ENCODE measurements around the gene FAXC. TPM values are rescaled to one million over a fixed set of nuclear protein-coding genes. Genes with fewer than 3 reads are reported as not detected.

Gene FAXC
- total RNA-seq, 1 donor from 2014 or later, result 6.6 TPM

DNA sequence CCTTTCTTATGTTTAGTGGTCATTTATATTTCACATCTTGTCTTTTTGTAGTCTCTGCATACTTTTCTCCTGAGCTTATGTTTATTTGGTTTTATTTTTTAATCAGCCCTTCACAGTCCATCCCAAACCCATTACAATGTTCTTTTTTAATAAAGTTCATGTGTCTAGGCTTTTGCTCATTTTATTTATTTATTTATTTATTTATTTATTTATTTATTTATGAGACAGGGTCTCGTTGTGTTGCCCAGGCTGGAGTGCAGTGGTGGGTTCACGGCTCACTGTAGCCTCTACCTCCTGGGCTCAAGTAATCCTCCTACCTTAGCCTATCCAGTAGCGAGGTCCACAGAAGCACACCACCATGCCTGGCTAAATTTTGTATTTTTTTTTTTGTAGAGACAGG lies 41.4 kb upstream of the FAXC start:
- no peak for DNase-seq (ENCODE audit: extremely low spot score in 2 of 2)
- intact Hi-C loops (cut with DNase I), result no loop called here
- TF ChIP-seq POLR2A (IDR thresholded peaks at IDR 0.05), result no peak
- TF ChIP-seq, protein P1, sequence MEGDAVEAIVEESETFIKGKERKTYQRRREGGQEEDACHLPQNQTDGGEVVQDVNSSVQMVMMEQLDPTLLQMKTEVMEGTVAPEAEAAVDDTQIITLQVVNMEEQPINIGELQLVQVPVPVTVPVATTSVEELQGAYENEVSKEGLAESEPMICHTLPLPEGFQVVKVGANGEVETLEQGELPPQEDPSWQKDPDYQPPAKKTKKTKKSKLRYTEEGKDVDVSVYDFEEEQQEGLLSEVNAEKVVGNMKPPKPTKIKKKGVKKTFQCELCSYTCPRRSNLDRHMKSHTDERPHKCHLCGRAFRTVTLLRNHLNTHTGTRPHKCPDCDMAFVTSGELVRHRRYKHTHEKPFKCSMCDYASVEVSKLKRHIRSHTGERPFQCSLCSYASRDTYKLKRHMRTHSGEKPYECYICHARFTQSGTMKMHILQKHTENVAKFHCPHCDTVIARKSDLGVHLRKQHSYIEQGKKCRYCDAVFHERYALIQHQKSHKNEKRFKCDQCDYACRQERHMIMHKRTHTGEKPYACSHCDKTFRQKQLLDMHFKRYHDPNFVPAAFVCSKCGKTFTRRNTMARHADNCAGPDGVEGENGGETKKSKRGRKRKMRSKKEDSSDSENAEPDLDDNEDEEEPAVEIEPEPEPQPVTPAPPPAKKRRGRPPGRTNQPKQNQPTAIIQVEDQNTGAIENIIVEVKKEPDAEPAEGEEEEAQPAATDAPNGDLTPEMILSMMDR (IDR thresholded peaks at IDR 0.05), result no peak
- no peak for TF ChIP-seq POLR2AphosphoS5 (IDR thresholded peaks at IDR 0.05; ENCODE audit: insufficient read depth in 1 of 2, low read depth in 1 of 2)
- no peak overlapping the region for H3K27ac ChIP-seq
- no peaks in the 10 kb centered on the region for H3K36me3 ChIP-seq
- no peaks in the 10 kb centered on the region for H3K9me3 ChIP-seq
- H3K4me3 ChIP-seq, result no peak overlapping the region
- H3K27me3 ChIP-seq, result no peaks in the 10 kb centered on the region
- H3K4me1 ChIP-seq, result no peaks in the 10 kb centered on the region

DNA sequence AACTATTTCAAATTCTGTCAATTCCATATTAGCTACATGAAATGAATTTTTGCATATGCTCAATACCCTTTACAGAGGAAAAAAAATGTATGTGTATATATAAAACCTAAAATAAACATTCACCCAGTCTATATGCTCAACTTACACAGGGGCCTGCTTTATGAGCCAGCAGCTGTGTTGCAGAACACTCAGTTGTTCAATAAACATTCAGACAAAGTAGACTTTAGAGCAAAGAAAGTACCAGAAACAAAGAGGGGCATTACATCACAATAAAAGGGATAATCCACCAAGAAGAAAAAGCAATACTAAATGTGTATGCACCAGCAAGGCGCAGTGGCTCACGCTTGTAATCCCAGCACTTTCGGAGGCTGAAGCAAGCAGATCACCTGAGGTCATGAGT lies 35.0 kb upstream of the FAXC start:
- no peak overlapping the region for H3K4me3 ChIP-seq
- H3K27me3 ChIP-seq, result no peaks in the 10 kb centered on the region
- intact Hi-C loops (cut with DNase I), result no loop called here
- H3K27ac ChIP-seq, result no peak overlapping the region
- no peaks in the 10 kb centered on the region for H3K9me3 ChIP-seq
- DNase-seq (ENCODE audit: extremely low spot score in 2 of 2), result no peak
- H3K36me3 ChIP-seq, result no peaks in the 10 kb centered on the region
- TF ChIP-seq POLR2A (IDR thresholded peaks at IDR 0.05) (no peak), POLR2AphosphoS5 (IDR thresholded peaks at IDR 0.05; ENCODE audit: insufficient read depth in 1 of 2, low read depth in 1 of 2) (no peak)
- TF ChIP-seq, protein P1 (IDR thresholded peaks at IDR 0.05), result no peak
- H3K4me1 ChIP-seq, result no peaks in the 10 kb centered on the region

DNA sequence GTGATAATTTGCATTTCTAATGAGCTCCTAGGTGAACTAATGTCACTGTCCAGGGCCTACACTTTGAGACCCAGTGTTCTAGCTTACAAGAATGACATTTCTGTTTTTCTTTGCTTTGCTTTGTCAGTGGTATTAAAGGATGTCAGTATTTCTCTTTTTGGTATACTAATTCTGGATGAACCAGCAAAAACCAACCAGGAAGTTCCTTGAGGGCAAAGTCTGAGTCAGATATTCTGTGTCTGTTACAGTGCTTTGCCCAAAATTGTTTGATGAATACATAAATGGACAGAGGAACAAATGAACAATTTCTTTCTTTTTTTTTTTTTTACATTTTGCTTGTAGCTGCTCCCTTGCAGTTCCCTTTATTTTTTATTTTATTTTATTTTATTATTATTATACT lies 29.2 kb upstream of the FAXC start:
- no peaks in the 10 kb centered on the region for H3K27me3 ChIP-seq
- TF ChIP-seq, protein P1 (IDR thresholded peaks at IDR 0.05), result no peak
- TF ChIP-seq POLR2A (IDR thresholded peaks at IDR 0.05) (no peak), POLR2AphosphoS5 (IDR thresholded peaks at IDR 0.05; ENCODE audit: insufficient read depth in 1 of 2, low read depth in 1 of 2) (no peak)
- H3K4me1 ChIP-seq, result no peaks in the 10 kb centered on the region
- no peaks in the 10 kb centered on the region for H3K9me3 ChIP-seq
- H3K27ac ChIP-seq, result no peak overlapping the region
- H3K36me3 ChIP-seq, result no peaks in the 10 kb centered on the region
- intact Hi-C loops (cut with DNase I), result no loop called here
- DNase-seq (ENCODE audit: extremely low spot score in 2 of 2), result no peak
- H3K4me3 ChIP-seq, result no peak overlapping the region

DNA sequence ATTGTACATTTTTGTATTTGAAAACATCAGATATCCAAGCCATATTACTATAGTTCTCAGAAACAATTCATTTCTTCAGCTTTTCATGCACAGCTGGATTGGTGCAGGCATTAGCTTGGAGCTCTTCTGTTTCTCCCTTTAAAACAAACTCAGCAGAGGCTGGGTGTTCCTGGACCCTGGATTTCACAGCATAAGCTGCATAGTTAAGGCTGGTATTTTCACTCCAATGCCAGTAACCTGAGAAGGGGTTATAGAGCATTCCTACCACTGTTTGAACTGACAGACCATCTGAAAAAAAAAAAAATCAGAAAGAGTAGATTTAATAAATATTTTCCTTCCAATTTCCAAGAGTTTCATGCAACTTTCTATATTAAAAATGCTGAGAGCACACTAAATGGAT lies 20.1 kb upstream of the FAXC start:
- H3K4me1 ChIP-seq, result no peaks in the 10 kb centered on the region
- H3K36me3 ChIP-seq, result no peaks in the 10 kb centered on the region
- no peaks in the 10 kb centered on the region for H3K9me3 ChIP-seq
- H3K27ac ChIP-seq, result no peak overlapping the region
- H3K27me3 ChIP-seq, result no peaks in the 10 kb centered on the region
- no peak overlapping the region for H3K4me3 ChIP-seq
- no peak for DNase-seq (ENCODE audit: extremely low spot score in 2 of 2)
- TF ChIP-seq, protein P1 (IDR thresholded peaks at IDR 0.05), result no peak
- no peak for TF ChIP-seq POLR2A (IDR thresholded peaks at IDR 0.05)
- no peak for TF ChIP-seq POLR2AphosphoS5 (IDR thresholded peaks at IDR 0.05; ENCODE audit: insufficient read depth in 1 of 2, low read depth in 1 of 2)
- intact Hi-C loops (cut with DNase I), result no loop called here

DNA sequence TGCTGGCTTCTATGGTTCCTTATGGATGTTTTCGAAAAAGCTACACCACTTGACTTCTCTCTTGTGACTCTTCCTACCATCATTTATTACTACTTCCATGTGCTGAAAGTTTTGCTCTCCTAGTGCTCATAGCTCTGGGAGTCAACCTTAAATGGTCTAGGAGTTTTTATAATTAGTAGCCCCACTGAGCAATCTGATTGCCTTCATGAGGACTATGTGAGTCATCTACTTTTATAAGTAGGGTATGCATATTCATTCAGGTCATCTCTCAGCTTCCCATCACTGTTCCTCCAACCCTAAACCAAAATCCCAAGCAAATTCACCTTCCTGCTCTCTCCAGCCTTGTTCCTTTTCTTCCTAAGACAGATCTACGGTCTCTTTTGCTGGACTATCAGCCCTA lies 17.4 kb upstream of the FAXC start:
- no peaks in the 10 kb centered on the region for H3K4me1 ChIP-seq

More for the DNA sequence above, 17.4 kb upstream of the FAXC start:
- TF ChIP-seq POLR2A (IDR thresholded peaks at IDR 0.05) (no peak), POLR2AphosphoS5 (IDR thresholded peaks at IDR 0.05; ENCODE audit: insufficient read depth in 1 of 2, low read depth in 1 of 2) (no peak)
- TF ChIP-seq, protein P1 (IDR thresholded peaks at IDR 0.05), result no peak
- no peaks in the 10 kb centered on the region for H3K36me3 ChIP-seq
- no peak overlapping the region for H3K27ac ChIP-seq
- no peak for DNase-seq (ENCODE audit: extremely low spot score in 2 of 2)
- H3K4me3 ChIP-seq, result no peak overlapping the region
- H3K9me3 ChIP-seq, result no peaks in the 10 kb centered on the region
- intact Hi-C loops (cut with DNase I), result no loop called here
- no peaks in the 10 kb centered on the region for H3K27me3 ChIP-seq
